ENCODE results near the gene FASN. TPM values are rescaled to one million over a fixed set of nuclear protein-coding genes. Genes with fewer than 3 reads are reported as not detected.
A peak's percentile ranks its signal among the peaks of the same experiment; 100 is the strongest.

The FASN gene
- total and polyA plus RNA-seq, 2 of the 13 experiments (the other 11 are each of a cell fraction or from before 2014, with no cell fraction given), result 51.7 to 101 TPM

- TF ChIP-seq MEIS1 (CRISPR knock-in tag; IDR thresholded peaks at IDR 0.05; ENCODE audit: borderline replicate concordance), result no peak
- no peak for TF ChIP-seq ZFY (CRISPR knock-in tag; IDR thresholded peaks at IDR 0.05)
Measured at GRCh38 chr17:82080789-82081464, 17.1 kb downstream of the FASN start (continued).

- Histone ChIP-seq H3K79me2 (ENCODE audit: insufficient read depth, low read length) (no peaks in the 10 kb centered on the region), H3K27ac (ENCODE audit: extremely low read length, insufficient read depth, low read length) (no peak overlapping the region), H3K9me3 (ENCODE audit: low read length) (no peaks in the 10 kb centered on the region), H3K27me3 (ENCODE audit: control insufficient read depth in 1 of 2, insufficient read depth in 2 of 2, low read length in 2 of 2) (no peaks in the 10 kb centered on the region), H3K4me2 (ENCODE audit: low read depth, low read length) (no peak overlapping the region), H3K4me3 (replicated peaks in 1 of 3; ENCODE audit: insufficient read depth in 1 of 3, low read depth in 2 of 3, low read length in 3 of 3) (no peak overlapping the region), H3K9ac (ENCODE audit: insufficient read depth, low read depth, low read length) (no peak overlapping the region), H4K20me1 (ENCODE audit: insufficient read depth, low read length) (peaks cover 48% of the 10 kb centered on the region), H2AFZ (ENCODE audit: low read length) (no peak overlapping the region), H3K36me3 (replicated peaks in 1 of 2; ENCODE audit: control insufficient read depth in 1 of 2, insufficient read depth in 2 of 2, low read length in 2 of 2) (peaks cover 55 to 67% of the 10 kb centered on the region in 2 experiments), H3K4me1 (ENCODE audit: insufficient read depth, low read length) (peaks cover 11% of the 10 kb centered on the region)
- TF ChIP-seq POLR2AphosphoS2 (IDR thresholded peaks at IDR 0.05; ENCODE audit: low read depth, low read length), result 0 out of 2 replicates have a peak, but pooled peaks have one; percentile 43
- TF ChIP-seq ZNF383 (CRISPR knock-in tag; IDR thresholded peaks at IDR 0.05; ENCODE audit: borderline replicate concordance), result no peak
- TF ChIP-seq NR2C2 (CRISPR knock-in tag; IDR thresholded peaks at IDR 0.05; ENCODE audit: borderline replicate concordance), result no peak
- TF ChIP-seq POLR2G (IDR thresholded peaks at IDR 0.05; ENCODE audit: low read depth, low read length), result peak; percentile 41; the same call in 1 of the 2 replicates
- TF ChIP-seq HNRNPLL (IDR thresholded peaks at IDR 0.05; ENCODE audit: low read depth, low read length, poor library complexity, severe bottlenecking), result peak; percentile 8
- TF ChIP-seq SP2 (CRISPR knock-in tag; IDR thresholded peaks at IDR 0.05), result 0 out of 2 replicates have a peak, but pooled peaks have one; percentile 34
- peak; percentile 79 for TF ChIP-seq RBM22 (optimal IDR thresholded peaks at IDR 0.05; ENCODE audit: low read length)
- peak; percentile 75 for TF ChIP-seq AGO2 (optimal IDR thresholded peaks at IDR 0.05; ENCODE audit: low read depth, low read length)
- TF ChIP-seq SRSF4 (IDR thresholded peaks at IDR 0.05; ENCODE audit: low read depth, low read length, poor library complexity, severe bottlenecking), result no peak
- 0 out of 2 replicates have a peak, but pooled peaks have one; percentile 11 for TF ChIP-seq CBFB (CRISPR knock-in tag; IDR thresholded peaks at IDR 0.05)
- 0 out of 2 replicates have a peak, but pooled peaks have one; percentile 7 for TF ChIP-seq ZNF768 (CRISPR knock-in tag; IDR thresholded peaks at IDR 0.05)
- peak in 1 of 2 experiments; percentile 21; a peak in 1 of 4 replicates for TF ChIP-seq POLR2A (IDR thresholded peaks at IDR 0.05; ENCODE audit: insufficient read depth in 1 of 2, low read depth in 2 of 2, low read length in 2 of 2)
- no peak for TF ChIP-seq GLI4 (CRISPR knock-in tag; IDR thresholded peaks at IDR 0.05; ENCODE audit: borderline replicate concordance)
- FAIRE-seq, result no peak
- 98% methylated on average over 36 of the region's 36 CpGs for WGBS (ENCODE audit: low lambda C conversion rate)
- ChIA-PET CTCF (ENCODE audit: low intra/inter-chr PET ratio, low total read pairs) (no interaction called here), POLR2A (interaction anchor here (1.2 kb wide), 1 partner anchor 17 kb away, joined by 3 read pairs; no protein-coding TSS in a partner anchor)
- in situ Hi-C loops (cut with HindIII; ENCODE audit: extremely low pct_ligation_motif_present, low pct_unique_long_range_greater_than_20kb), result no loop called here
- no TSS peak for BruUV-seq (replicated peaks)
- no peak for ATAC-seq
- DNase-seq (ENCODE audit: low spot score), result no peak
- intact Hi-C loops (cut with micrococcal nuclease; ENCODE audit: unreplicated experiment), result no loop called here
Measured at GRCh38 chr17:82080048-82080788, 17.8 kb downstream of the FASN start.

All from HepG2 (cell line).